Activated T-cell treated with anti-CD3 and anti-CD28 coated beads for 24 hours (primary cell): ENCODE data around the gene GORAB.

Experiments used
- DNase-seq: peaks from one replicate; pipeline ENCODE4 v3.0.0-alpha.2; 2020; ENCODE audit warnings: low read depth

The GORAB gene

DNA sequence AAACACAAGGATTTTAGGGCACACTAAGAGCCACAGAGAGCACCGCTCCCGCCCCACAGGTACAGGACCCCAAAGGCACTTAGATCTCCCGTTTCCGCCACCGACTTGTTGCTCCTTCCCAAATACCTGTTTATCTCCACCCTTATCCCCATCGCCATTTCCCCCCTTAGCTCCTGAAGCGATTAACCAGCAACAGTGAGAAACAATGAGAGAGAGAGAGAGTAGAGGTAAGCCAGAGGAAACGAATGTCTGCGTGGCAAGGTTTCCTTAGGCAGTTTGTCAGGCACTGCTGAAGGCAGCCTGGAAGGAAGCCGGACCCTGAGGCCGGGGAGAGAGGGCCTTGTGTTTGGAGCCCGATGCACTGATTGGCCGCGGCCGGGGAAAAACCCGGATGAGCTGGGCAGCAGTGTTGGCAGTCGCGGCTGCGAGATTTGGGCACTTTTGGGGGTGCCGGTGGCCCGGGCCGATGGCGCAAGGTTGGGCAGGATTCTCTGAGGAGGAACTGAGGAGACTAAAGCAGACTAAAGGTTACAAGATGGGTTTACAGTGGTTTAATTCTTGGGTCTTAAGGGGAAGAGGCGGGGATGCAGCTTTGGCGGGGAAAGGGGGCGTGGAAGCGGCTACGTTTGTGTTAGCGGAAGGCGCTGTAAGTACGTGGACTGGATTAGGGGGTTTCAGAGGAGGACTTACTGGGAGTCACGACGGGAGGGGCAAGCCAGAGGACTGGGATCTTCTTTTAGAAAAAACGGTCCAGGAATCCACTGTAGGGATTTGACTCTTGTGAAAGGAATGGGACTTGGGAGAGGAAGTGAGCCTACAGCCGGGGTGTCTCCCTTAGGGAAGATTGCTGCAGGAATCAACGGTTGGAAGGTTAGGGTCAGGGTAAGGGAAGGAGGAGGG is at the start of gene GORAB:
Gene GORAB (plus strand): TSS at position 409 of the 900 bp plus-strand sequence. CDS start 58 bp downstream, at position 467.
- peak; percentile 84 for DNase-seq

- no peak for DNase-seq
Measured at GRCh38 chr1:170483051-170483450, 48.9 kb upstream of the GORAB start.

DNA sequence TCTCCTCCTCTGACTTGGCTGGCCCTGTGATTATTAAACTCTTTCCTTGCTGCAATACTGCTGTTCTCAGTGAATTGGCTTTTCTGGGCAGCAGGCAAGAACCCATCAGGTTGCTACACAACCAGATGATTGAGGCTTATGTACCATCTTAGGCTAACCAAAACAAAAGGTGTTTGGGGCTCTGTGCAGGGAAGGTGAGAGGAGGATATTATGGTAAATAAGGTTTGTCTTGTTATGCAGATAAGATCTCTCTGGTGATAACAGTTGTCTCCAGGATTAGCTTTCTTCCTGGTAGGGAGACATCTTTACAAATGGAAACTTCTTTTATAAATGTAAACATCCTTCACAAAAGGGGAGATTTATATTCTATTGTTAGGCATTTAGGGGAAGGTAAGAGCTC is 44.5 kb upstream of the GORAB start:
- no peak for DNase-seq

DNA sequence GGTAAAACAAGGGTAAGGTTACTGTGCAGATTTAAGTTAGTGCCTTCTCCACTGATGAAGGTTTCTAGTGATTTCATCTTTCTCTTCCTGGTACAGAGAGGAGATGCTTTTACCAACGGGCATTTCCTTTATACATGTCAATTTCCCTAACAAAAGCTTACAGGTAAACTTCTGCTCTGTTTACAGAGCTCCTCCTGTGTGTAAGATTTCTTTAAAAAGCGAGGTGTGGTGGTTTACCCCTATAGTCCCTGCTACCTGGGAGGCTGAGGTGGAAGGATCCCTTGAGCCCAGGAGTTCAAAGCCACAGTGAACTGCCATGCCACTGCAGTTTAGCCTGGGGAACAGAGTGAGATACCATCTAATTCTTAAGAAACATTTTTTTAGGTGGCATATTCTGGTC is 40.7 kb upstream of the GORAB start:
- DNase-seq = no peak

GRCh38 chr1:170494369-170494768 is 37.6 kb upstream of the GORAB start:
- DNase-seq = no peak

GRCh38 chr1:170495006-170495405 is 37.0 kb upstream of the GORAB start:
- no peak for DNase-seq

GRCh38 chr1:170498876-170499275 is 33.1 kb upstream of the GORAB start:
- no peak for DNase-seq

DNA sequence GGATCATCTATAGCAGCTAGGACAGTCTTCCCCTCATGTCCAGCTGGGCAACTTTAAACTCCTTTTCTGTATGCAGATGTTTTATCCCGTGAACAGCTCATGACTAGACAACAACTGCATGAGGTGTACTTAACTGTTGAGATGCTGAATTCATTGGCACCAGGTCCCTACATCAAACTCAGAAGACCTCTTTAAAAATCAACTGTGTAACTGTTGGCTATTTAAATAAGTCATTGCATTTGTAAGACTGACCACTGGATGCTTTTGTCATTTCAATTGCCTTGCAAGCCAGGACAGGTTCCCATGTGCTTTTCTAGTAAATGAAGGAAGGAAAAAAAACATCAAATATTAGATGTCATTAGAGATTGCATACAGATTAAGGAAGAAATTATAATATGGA is 28.3 kb upstream of the GORAB start:
- DNase-seq = no peak

GRCh38 chr1:170510163-170510562 is 21.8 kb upstream of the GORAB start:
- no peak for DNase-seq

GRCh38 chr1:170511038-170511437 is 20.9 kb upstream of the GORAB start:
- no peak for DNase-seq

GRCh38 chr1:170513138-170513537 is 18.8 kb upstream of the GORAB start:
- DNase-seq = no peak

GRCh38 chr1:170518185-170518834 is 13.7 kb upstream of the GORAB start:
- no peak for DNase-seq

- no peak for DNase-seq
Measured at GRCh38 chr1:170518965-170519364, 13.0 kb upstream of the GORAB start.

DNA sequence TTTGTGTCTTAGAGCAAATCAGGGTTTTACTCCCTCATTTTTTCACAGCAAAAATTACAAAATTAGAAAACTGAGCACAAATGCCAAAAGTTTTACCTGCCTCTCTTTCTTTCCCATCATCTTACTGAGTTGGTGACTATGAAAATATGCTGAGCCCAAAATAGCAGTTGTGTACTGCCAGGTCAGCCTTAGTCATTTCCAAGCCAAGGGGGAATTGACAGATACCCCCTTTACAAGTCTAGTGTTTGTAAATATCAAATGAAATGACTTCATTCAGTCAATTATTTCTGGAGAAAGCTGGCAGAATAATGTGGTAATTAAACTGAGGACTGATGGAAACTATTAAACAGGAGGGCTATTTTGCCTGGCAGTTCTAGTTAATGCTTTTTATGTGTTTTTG is 11.4 kb upstream of the GORAB start:
- no peak for DNase-seq

DNA sequence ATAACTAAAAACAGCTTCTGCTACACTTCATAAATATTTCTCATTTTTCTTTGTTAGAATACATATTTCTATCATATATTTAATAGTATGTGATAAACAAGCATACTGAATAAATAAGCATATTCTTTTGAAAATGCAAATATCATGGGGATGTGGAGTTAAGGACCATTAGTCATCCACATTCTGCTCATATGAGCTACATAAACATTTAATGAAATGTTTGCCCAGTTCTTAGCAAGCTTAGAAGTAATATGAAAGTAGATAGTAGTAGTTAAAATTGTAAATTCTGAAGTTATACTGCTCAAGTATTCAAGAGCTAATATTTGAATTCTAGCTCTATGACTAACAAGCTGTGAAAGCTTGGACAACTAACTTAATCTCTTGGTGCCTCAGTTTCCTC is 10.1 kb upstream of the GORAB start:
- no peak for DNase-seq

- no peak for DNase-seq
Measured at GRCh38 chr1:170530972-170531757, 801 bp upstream of the GORAB start.

GRCh38 chr1:170533298-170533697 is 1.3 kb downstream of the GORAB start:
- no peak for DNase-seq

- no peak for DNase-seq
Measured at GRCh38 chr1:170534626-170535147, 2.7 kb downstream of the GORAB start.

DNA sequence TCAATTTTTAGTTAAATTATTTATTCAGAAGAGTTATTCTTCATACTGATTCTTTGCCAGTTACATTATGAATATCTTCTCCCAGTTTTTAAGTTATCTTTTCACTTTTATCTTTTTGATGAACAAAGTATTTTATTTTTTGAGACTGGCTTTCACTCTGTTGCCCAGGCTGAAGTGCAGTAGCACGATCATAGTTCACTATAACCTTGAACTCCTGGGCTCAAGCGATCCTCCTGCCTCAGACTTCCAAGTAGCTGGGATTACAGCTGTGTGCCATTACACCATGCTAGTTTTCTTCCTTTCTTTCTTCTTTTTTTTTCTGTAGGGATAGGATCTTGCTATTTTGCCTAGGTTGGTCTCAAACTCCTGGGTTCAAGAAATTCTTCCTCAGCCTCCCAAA is 3.5 kb downstream of the GORAB start:
- DNase-seq = no peak

- DNase-seq = no peak
Measured at GRCh38 chr1:170536924-170537551, 5.1 kb downstream of the GORAB start.

DNA sequence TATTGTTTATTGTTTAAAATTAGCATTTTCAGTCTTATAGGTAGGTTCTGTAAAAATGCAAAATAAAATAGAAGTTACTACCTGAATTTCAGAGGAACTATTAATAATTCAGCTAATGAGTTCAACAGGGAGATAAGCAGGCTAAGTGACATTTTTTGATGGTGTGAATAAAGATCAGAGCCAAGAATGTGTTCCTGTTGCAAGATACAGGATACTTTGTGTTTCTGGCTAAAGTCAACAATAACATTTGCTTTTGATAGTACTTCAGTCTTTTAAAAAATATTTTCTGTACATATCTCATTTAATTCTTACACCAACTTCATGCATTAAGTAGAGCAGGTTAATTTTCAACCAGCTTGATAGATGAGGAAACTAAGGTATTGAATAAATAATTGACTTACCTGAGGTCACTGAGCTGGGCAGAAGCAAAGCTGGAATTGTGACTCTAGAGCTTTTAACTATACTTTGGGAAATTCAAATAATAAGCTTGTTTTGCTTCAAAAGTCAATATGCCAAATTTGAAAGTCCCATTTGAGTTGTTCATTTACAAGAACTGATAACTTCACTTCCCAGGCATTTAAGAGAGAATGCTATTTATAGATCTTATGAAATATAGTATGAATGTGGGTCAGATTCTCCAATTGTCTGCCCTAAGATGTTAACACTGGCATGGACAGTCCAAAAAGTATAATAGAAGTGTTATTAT is 6.0 kb downstream of the GORAB start:
- no peak for DNase-seq
